Measurements from ENCODE around the gene BCL2.
"Not testable (repeated sequence)": the region's sequence is repeated elsewhere in the genome, so short reads cannot be mapped to it uniquely, and the experiment has no call there.

Gene BCL2

DNA sequence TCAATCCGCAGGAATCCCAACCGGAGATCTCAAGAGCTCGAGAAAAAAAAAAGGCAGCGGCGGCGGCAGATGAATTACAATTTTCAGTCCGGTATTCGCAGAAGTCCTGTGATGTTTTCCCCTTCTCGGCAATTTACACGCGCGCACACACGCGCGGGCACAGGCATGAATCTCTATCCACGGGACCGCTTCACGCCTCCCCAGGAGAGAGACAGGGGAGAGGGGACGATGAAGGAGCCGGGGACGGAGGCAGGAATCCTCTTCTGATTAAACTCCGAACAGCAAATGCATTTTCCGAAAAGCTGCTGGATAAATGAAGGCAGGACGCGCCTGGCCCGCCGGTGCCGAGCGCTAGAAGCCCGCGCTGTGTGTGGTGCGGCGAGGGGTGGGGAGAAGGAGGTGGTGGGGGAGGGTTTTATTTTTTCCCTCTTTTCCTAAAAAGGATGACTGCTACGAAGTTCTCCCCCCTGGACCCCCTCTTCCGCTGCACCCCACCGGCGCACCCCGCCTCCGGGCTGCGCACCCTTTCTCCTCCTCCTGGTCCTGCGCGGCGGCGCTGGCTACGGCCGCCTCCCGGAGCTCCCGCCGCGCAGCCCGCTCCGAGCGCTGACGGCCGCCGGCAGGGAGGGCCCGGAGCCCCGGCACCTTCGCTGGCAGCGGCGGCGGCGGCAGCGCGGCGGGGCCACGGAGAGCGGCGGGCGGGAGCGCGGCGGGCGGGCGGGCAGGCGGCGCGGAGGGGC lies at the start of gene BCL2:
BCL2 (minus strand) TSS at position 387 of the 740 bp plus-strand sequence.
- Histone ChIP-seq H3K9ac (peak within 1 kb of the TSS; percentile 85 to 98 (median 92)), H3K9me3 (replicated peaks in 1 of 11) (no peaks in the 10 kb centered on the region), H3K36me3 (peaks cover 0 to 17% (median 0%) of the 10 kb centered on the region in 11 experiments; a peak in 6 of 22 replicates), H4K20me1 (peaks cover 0 to 42% (median 39%) of the 10 kb centered on the region in 11 experiments; a peak in 15 of 22 replicates), H3K4me2 (peak within 1 kb of the TSS; percentile 86 to 99 (median 93)), H3K4me3 (peak within 1 kb of the TSS; percentile 77 to 97 (median 88)), H3K27ac (peak within 1 kb of the TSS; percentile 71 to 98 (median 94)), H3K27me3 (no peaks in the 10 kb centered on the region), H3K4me1 (peaks cover 39 to 59% (median 47%) of the 10 kb centered on the region in 10 experiments)
- no peak for TF ChIP-seq Cebpa-rat (IDR thresholded peaks at IDR 0.05)

DNA sequence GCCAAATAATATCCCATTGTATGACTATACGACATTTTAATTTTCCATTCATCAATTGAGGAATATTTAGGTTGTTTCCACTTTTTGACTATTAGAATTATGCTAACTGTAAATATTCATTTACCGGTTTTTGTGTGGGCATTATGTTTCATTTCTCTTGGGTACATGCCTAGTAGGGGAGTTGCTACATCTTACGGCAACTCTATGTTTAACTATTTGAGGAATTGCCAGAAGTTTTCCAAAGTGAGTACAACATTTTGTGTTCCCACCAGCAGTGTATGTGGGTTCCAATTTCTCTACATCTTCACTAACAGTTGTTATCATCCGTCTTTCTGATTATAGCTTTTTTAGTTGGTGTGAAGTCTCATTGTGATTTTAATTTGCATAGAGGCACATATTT lies 49.0 kb upstream of the BCL2 start:
- Histone ChIP-seq H3K4me2 (peak overlapping the region in 7 of 11 experiments; percentile 74 to 97 (median 87); a peak in 10 of 22 replicates), H3K9me3 (replicated peaks in 1 of 11) (peaks cover 4 to 14% (median 10%) of the 10 kb centered on the region in 11 experiments; a peak in 18 of 22 replicates), H4K20me1 (peaks cover 8 to 33% (median 23%) of the 10 kb centered on the region in 11 experiments; a peak in 14 of 22 replicates), H3K4me3 (peak overlapping the region in 4 of 10 experiments; percentile 90 to 98 (median 92); a peak in 5 of 20 replicates), H3K9ac (no peak overlapping the region), H3K4me1 (peaks cover 25 to 35% (median 32%) of the 10 kb centered on the region in 10 experiments), H3K27me3 (no peaks in the 10 kb centered on the region; a peak in 1 of 22 replicates), H3K36me3 (peaks cover 0 to 8% (median 0%) of the 10 kb centered on the region in 11 experiments; a peak in 2 of 22 replicates), H3K27ac (no peak overlapping the region)
- no peak for TF ChIP-seq Cebpa-rat (IDR thresholded peaks at IDR 0.05)

DNA sequence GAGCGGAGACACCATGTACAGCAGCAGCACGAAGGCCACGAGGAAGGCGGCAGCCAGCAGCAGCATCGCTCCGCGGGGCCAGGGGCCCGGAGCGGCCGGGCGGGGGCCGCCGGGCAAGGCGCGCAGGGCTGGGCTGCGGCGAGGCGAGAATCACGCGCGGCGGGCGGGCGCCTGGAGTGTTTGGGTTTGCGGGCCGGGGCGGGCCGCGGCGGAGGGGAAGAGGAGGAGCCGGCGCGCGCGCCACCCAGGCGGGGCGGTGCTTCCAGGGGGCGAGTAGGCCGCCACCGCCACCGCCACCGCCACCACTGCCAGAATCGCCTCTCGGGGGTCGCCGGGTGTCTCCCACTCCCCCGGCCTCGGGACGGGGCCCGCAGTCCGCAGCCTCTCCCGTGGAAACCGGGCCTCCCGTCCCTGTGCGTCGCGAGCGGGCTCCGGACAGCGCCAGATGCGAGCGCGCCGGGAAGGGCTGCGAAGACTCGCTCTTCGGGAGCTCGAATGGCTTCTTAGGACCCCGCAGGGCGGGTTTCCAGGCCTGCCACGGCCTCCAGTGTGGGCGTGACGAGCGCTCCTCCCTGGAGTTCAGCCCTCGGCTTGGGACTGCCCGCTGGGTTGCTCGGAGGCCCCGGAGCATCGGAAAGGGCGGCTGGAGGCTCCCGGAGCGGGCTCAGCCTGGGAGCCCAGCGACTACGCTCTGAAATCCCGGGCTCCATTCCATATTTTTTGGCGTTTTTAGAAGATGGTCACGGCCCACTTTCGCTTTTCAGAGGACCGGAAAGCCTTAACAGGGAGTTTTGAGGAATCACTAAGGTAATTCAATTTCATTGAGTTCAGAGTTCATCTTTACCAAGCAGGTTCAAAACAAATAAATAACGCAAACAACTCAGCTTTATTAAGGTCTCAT lies 47.7 kb upstream of the BCL2 start, which contains the start of gene KDSR:
KDSR (minus strand) TSS at position 154 of the 901 bp plus-strand sequence; CDS start at position 66, 88 bp downstream.
- Histone ChIP-seq H3K27ac (peak within 1 kb of the TSS; percentile 85 to 94 (median 90)), H3K9me3 (replicated peaks in 1 of 11) (peaks cover 4 to 13% (median 10%) of the 10 kb centered on the region in 11 experiments; a peak in 18 of 22 replicates), H3K4me1 (peaks cover 25 to 35% (median 32%) of the 10 kb centered on the region in 10 experiments), H3K4me3 (peak within 1 kb of the TSS; percentile 84 to 99 (median 96)), H3K27me3 (no peaks in the 10 kb centered on the region; a peak in 1 of 22 replicates), H3K4me2 (peak within 1 kb of the TSS; percentile 84 to 98 (median 96)), H3K9ac (peak within 1 kb of the TSS; percentile 86 to 95 (median 91)), H4K20me1 (peaks cover 8 to 33% (median 23%) of the 10 kb centered on the region in 11 experiments; a peak in 14 of 22 replicates), H3K36me3 (peaks cover 2 to 12% (median 5%) of the 10 kb centered on the region in 11 experiments)
- no peak for TF ChIP-seq Cebpa-rat (IDR thresholded peaks at IDR 0.05)

DNA sequence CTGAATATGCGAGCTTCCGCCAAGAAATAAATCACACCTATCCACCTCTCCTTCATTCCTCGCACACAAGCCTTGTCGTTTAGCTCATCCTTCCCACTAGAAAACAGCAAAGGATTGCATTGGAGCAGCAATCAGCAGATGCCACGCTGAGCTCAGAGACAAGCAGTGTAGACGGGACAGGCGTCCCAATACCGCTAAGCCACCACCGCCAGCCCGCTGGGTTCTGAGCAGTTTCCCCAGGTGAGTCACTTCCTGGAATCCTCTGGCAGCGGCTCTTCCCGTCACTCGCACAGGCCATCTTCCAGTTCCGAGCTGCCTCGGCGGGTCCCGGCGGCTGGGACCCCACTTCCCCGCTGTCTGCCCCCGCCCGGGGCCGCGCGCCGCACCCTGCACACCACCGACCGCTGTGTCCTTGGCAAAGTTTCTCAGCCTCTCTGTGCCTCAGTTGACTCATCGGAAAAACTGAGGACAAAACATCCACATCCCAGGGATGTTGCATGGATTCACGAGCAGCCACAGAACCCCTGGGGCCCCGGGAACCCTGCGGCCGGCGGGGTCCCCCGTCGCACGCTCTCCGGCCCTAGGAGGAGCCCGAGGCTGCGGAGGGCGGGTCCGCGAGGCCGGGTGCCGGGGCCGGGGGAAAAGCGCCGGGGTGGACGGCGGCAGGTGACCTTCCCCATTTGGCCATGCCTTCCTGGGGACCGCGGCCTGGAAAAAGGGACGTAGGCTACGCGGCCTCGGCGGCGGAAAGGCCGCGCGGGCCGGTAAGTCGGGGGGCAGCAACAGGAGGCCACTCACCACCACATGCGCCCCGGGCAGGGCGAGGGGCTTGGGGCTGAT lies 46.9 kb upstream of the BCL2 start:
- H3K36me3 ChIP-seq = peaks cover 10 to 20% (median 13%) of the 10 kb centered on the region in 11 experiments
- peaks cover 4 to 13% (median 10%) of the 10 kb centered on the region in 11 experiments; a peak in 18 of 22 replicates for H3K9me3 ChIP-seq (replicated peaks in 1 of 11)
- H3K4me1 ChIP-seq = peaks cover 25 to 35% (median 32%) of the 10 kb centered on the region in 10 experiments
- H3K27ac ChIP-seq = peak overlapping the region; percentile 85 to 94 (median 90)
- peak overlapping the region; percentile 84 to 99 (median 96) for H3K4me3 ChIP-seq
- H3K9ac ChIP-seq = peak overlapping the region; percentile 86 to 95 (median 91)
- H3K27me3 ChIP-seq = no peaks in the 10 kb centered on the region; a peak in 1 of 22 replicates
- H3K4me2 ChIP-seq = peak overlapping the region; percentile 84 to 98 (median 96)
- TF ChIP-seq Cebpa-rat (IDR thresholded peaks at IDR 0.05) = no peak
- H4K20me1 ChIP-seq = peaks cover 8 to 33% (median 23%) of the 10 kb centered on the region in 11 experiments; a peak in 14 of 22 replicates

DNA sequence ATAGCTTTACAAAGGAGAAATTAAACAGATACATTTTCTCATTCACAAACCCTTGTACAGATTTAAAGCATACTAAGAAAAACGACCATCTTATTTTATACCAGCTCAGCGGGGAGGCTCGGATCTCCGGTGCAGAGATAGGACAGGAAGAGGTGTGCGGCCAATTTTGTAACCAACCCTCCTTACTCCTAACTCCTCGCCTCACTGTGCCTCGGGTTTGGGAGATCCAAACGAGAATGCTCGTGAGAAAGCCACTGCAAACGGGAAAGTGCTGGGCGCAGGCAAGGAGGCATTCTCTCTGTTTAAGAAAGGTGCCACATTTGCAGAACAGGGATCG lies 46.3 kb upstream of the BCL2 start:
- Histone ChIP-seq H3K36me3 (peaks cover 13 to 26% (median 18%) of the 10 kb centered on the region in 11 experiments), H3K4me1 (peaks cover 25 to 35% (median 32%) of the 10 kb centered on the region in 10 experiments), H3K4me3 (peak overlapping the region; percentile 84 to 99 (median 96)), H3K9me3 (replicated peaks in 1 of 11) (peaks cover 4 to 13% (median 10%) of the 10 kb centered on the region in 11 experiments; a peak in 18 of 22 replicates), H3K27me3 (no peaks in the 10 kb centered on the region), H3K4me2 (peak overlapping the region; percentile 84 to 98 (median 96)), H3K9ac (peak overlapping the region; percentile 86 to 95 (median 91)), H4K20me1 (peaks cover 8 to 33% (median 23%) of the 10 kb centered on the region in 11 experiments; a peak in 14 of 22 replicates), H3K27ac (peak overlapping the region in 8 of 11 experiments; percentile 86 to 94 (median 90); a peak in 14 of 22 replicates)
- TF ChIP-seq Cebpa-rat (IDR thresholded peaks at IDR 0.05) = no peak

DNA sequence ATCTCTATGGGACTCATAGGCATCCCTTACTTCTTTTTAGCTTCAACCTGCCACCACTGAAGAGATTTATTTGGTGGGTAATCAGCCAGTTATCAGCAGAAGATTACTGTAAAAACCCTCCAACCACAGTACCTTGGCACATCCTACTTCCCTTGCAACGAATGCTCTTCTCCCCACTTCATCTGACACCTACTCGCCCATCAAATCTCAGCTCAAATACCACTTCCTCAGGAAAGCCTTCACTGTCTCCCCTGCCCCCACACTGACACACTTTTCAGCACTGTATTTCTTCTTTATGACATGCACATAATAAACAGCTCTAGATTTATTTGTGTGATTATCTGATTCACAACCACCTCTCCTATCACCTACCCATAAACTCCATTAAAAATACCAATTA lies 44.4 kb upstream of the BCL2 start:
- Histone ChIP-seq H3K9me3 (replicated peaks in 1 of 11) (peaks cover 0 to 3% (median 2%) of the 10 kb centered on the region in 11 experiments; a peak in 13 of 22 replicates), H3K27ac (no peak overlapping the region), H3K4me2 (peak overlapping the region; percentile 26 to 97 (median 46); a peak in 18 of 22 replicates), H3K4me1 (peaks cover 25 to 35% (median 32%) of the 10 kb centered on the region in 10 experiments), H3K27me3 (no peaks in the 10 kb centered on the region), H3K36me3 (peaks cover 31 to 38% (median 35%) of the 10 kb centered on the region in 11 experiments), H4K20me1 (peaks cover 8 to 33% (median 23%) of the 10 kb centered on the region in 11 experiments; a peak in 14 of 22 replicates), H3K9ac (no peak overlapping the region), H3K4me3 (no peak overlapping the region)
- TF ChIP-seq Cebpa-rat (IDR thresholded peaks at IDR 0.05) = no peak

DNA sequence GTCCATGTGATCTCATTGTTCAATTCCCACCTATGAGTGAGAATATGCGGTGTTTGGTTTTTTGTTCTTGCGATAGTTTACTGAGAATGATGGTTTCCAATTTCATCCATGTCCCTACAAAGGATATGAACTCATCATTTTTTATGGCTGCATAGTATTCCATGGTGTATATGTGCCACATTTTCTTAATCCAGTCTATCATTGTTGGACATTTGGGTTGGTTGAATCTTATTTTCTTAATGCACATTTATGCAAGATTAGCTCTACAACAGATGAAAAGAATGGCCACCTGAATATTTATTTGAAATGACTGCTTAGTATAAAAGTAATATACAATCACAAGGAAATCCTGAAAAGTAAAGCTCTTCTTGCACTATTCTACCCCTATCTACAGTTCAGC lies 43.9 kb upstream of the BCL2 start:
- not testable (repeated sequence) for H3K4me3 ChIP-seq; H3K9me3 ChIP-seq (replicated peaks in 1 of 11); H3K27ac ChIP-seq; H3K9ac ChIP-seq; H3K27me3 ChIP-seq
- peak overlapping the region in 1 of 11 experiments; percentile 41; a peak in 1 of 22 replicates for H3K4me2 ChIP-seq
- H3K36me3 ChIP-seq = peaks cover 34 to 43% (median 40%) of the 10 kb centered on the region in 11 experiments
- peaks cover 25 to 33% (median 30%) of the 10 kb centered on the region in 10 experiments for H3K4me1 ChIP-seq
- peaks cover 8 to 33% (median 23%) of the 10 kb centered on the region in 11 experiments; a peak in 14 of 22 replicates for H4K20me1 ChIP-seq
